Caco-2 (cell line): ENCODE measurements around the gene HTT. TPM values are rescaled to one million over a fixed set of nuclear protein-coding genes. Genes with fewer than 3 reads are reported as not detected.

Source experiments
- BruUV-seq: library from RNA; stranded (reverse); fragments of 400-500 nt; replicated peaks from 2 replicates; lab custom pipeline; 2021; lab: Mats Ljungman, UMichigan
- CTCF ChIA-PET: fragments of 300-600 bp; sonication (Branson Sonifier 250); formaldehyde crosslinking; loops from one replicate; lab custom pipeline; 2022; ENCODE audit warnings: antibody characterized with exemption; lab: Charles Lee
- POLR2A ChIA-PET: fragments of 300-600 bp; sonication (Branson Sonifier 250); formaldehyde crosslinking; loops from one replicate; lab custom pipeline; 2022; ENCODE audit warnings: antibody characterized with exemption; lab: Charles Lee
- DNase-seq, 2 experiments: peaks; one replicate each; pipeline versions ENCODE4 v3.0.0 to v3.0.0-alpha.2; 2020 to 2022
- H3K27me3 ChIP-seq: replicated peaks from 2 replicates; pipeline ENCODE4 v1.6.0; 2011; ENCODE audit warnings: low read length; ENCODE audit not compliant: control insufficient read depth, insufficient read depth
- H3K36me3 ChIP-seq: 2 replicates; pipeline ENCODE4 v1.5.1; 2011; ENCODE audit warnings: low read length; ENCODE audit not compliant: control insufficient read depth, insufficient read depth
- H3K4me1 ChIP-seq: fragments of 250-450 bp; sonication (Bioruptor Pico); 2 replicates; pipeline ENCODE4 v1.5.1; 2020; ENCODE audit warnings: mild to moderate bottlenecking
- H3K4me3 ChIP-seq: 2 replicates; pipeline ENCODE4 v1.5.1; 2011; ENCODE audit warnings: low read depth, mild to moderate bottlenecking, control low read depth, low read length
- H3K9me3 ChIP-seq: fragments of 250-450 bp; sonication (Bioruptor Pico); 2 replicates; pipeline ENCODE4 v1.5.1; 2020; ENCODE audit warnings: mild to moderate bottlenecking, moderate library complexity
- H3K27ac Mint-ChIP-seq: one replicate; pipeline ENCODE4 v1.8.0; 2022; ENCODE audit warnings: mixed read lengths; ENCODE audit not compliant: unreplicated experiment
- H3K27me3 Mint-ChIP-seq: one replicate; pipeline ENCODE4 v1.8.0; 2022; ENCODE audit warnings: mixed read lengths; ENCODE audit not compliant: insufficient read depth, unreplicated experiment
- H3K36me3 Mint-ChIP-seq: one replicate; pipeline ENCODE4 v1.8.0; 2022; ENCODE audit warnings: mild to moderate bottlenecking, mixed read lengths; ENCODE audit not compliant: insufficient read depth, unreplicated experiment
- H3K4me1 Mint-ChIP-seq: one replicate; pipeline ENCODE4 v1.8.0; 2022; ENCODE audit warnings: low read depth, mixed read lengths; ENCODE audit not compliant: unreplicated experiment
- H3K4me3 Mint-ChIP-seq: one replicate; pipeline ENCODE4 v1.8.0; 2022; ENCODE audit warnings: mild to moderate bottlenecking, moderate library complexity, mixed read lengths; ENCODE audit not compliant: unreplicated experiment
- H3K9me3 Mint-ChIP-seq: one replicate; pipeline ENCODE4 v1.8.0; 2022; ENCODE audit warnings: mixed read lengths; ENCODE audit not compliant: unreplicated experiment
- CTCF ChIP-seq, 2 experiments: fragments of 200-600 bp in 1 of 2; IDR thresholded peaks; 1 replicate in 1 of 2; 2 replicates in 1 of 2; pipeline versions ENCODE4 v1.5.1 to v1.8.0; 2011 to 2022; ENCODE audit warnings: antibody characterized with exemption in 1 of 2, control low read depth in 1 of 2, inconsistent platforms in 1 of 2, low read depth in 1 of 2, low read length in 1 of 2, mild to moderate bottlenecking in 1 of 2, moderate library complexity in 1 of 2; ENCODE audit not compliant: insufficient read depth in 1 of 2, severe bottlenecking in 1 of 2, unreplicated experiment in 1 of 2
- intact Hi-C: fragments of 100-400 bp; cut with micrococcal nuclease; formaldehyde crosslinking; loops from one replicate; pipeline ENCODE4 v1.10.0; 2022; ENCODE audit not compliant: unreplicated experiment
- total RNA-seq: library from RNA; stranded (reverse); gene quantifications from 2 replicates; pipeline ENCODE4 v1.2.3, GENCODE V29; 2022

HTT gene
- total RNA-seq, 1 experiment from 2014 or later: 63.3 TPM

GRCh38 chr4:3208826-3209225 is 134.3 kb downstream of the HTT start:
- ChIA-PET POLR2A (no interaction called here), CTCF (interaction anchor here (1.2 kb wide), 1 partner anchor 15 kb away, joined by 3 read pairs; no protein-coding TSS in a partner anchor)
- intact Hi-C loops: no loop called here
- Mint-ChIP-seq H3K4me1 (peaks cover 13% of the 10 kb centered on the region), H3K27ac (no peak overlapping the region), H3K9me3 (no peaks in the 10 kb centered on the region), H3K4me3 (no peak overlapping the region), H3K36me3 (peaks cover 60% of the 10 kb centered on the region), H3K27me3 (no peaks in the 10 kb centered on the region)
- peak in 1 of 2 experiments; percentile 18 for DNase-seq
- H3K4me1 ChIP-seq: no peaks in the 10 kb centered on the region
- no peaks in the 10 kb centered on the region for H3K27me3 ChIP-seq
- H3K9me3 ChIP-seq: no peaks in the 10 kb centered on the region
- no peak for TF ChIP-seq CTCF (IDR thresholded peaks at IDR 0.05; ENCODE audit: insufficient read depth in 1 of 2, low read depth in 1 of 2, low read length in 1 of 2, severe bottlenecking in 1 of 2, unreplicated experiment in 1 of 2)
- no TSS peak for BruUV-seq
- H3K36me3 ChIP-seq: peaks cover 1% of the 10 kb centered on the region; the same call in 1 of the 2 replicates
- H3K4me3 ChIP-seq: no peak overlapping the region

GRCh38 chr4:3209551-3210325 is 135.3 kb downstream of the HTT start:
- H3K36me3 Mint-ChIP-seq: peaks cover 56% of the 10 kb centered on the region
- Histone ChIP-seq H3K4me3 (no peak overlapping the region), H3K9me3 (no peaks in the 10 kb centered on the region), H3K4me1 (no peaks in the 10 kb centered on the region), H3K27me3 (no peaks in the 10 kb centered on the region), H3K36me3 (peaks cover 1% of the 10 kb centered on the region; the same call in 1 of the 2 replicates)
- POLR2A ChIA-PET: no interaction called here
- H3K4me1 Mint-ChIP-seq: peaks cover 13% of the 10 kb centered on the region
- no peak overlapping the region for H3K27ac Mint-ChIP-seq
- H3K9me3 Mint-ChIP-seq: no peaks in the 10 kb centered on the region
- no peaks in the 10 kb centered on the region for H3K27me3 Mint-ChIP-seq
- TF ChIP-seq CTCF (IDR thresholded peaks at IDR 0.05; ENCODE audit: insufficient read depth in 1 of 2, low read depth in 1 of 2, low read length in 1 of 2, severe bottlenecking in 1 of 2, unreplicated experiment in 1 of 2): no peak
- CTCF ChIA-PET: interaction anchor here (1.2 kb wide), 1 partner anchor 16 kb away, joined by 3 read pairs; no protein-coding TSS in a partner anchor
- DNase-seq: peak in 1 of 2 experiments; percentile 14
- H3K4me3 Mint-ChIP-seq: no peak overlapping the region
- intact Hi-C loops: no loop called here
- no TSS peak for BruUV-seq

GRCh38 chr4:3210467-3210866 is 136.0 kb downstream of the HTT start:
- Histone ChIP-seq H3K4me3 (no peak overlapping the region), H3K9me3 (no peaks in the 10 kb centered on the region), H3K36me3 (peaks cover 1% of the 10 kb centered on the region; the same call in 1 of the 2 replicates), H3K4me1 (no peaks in the 10 kb centered on the region), H3K27me3 (no peaks in the 10 kb centered on the region)
- CTCF ChIA-PET: no interaction called here
- Mint-ChIP-seq H3K4me1 (peaks cover 13% of the 10 kb centered on the region), H3K27ac (no peak overlapping the region), H3K9me3 (no peaks in the 10 kb centered on the region), H3K4me3 (no peak overlapping the region), H3K27me3 (no peaks in the 10 kb centered on the region), H3K36me3 (peaks cover 56% of the 10 kb centered on the region)
- BruUV-seq: no TSS peak
- intact Hi-C loops: no loop called here
- DNase-seq: no peak
- no peak for TF ChIP-seq CTCF (IDR thresholded peaks at IDR 0.05; ENCODE audit: insufficient read depth in 1 of 2, low read depth in 1 of 2, low read length in 1 of 2, severe bottlenecking in 1 of 2, unreplicated experiment in 1 of 2)
- POLR2A ChIA-PET: no interaction called here
